OCI-LY1 (cell line): ENCODE results near the gene CCDC40.

Experiments
- H2AFZ ChIP-seq: fragments of 200-600 bp; sonication (generic), shearing (Covaris generic); 2 replicates; pipeline ENCODE4 v1.6.0; 2014; ENCODE audit warnings: antibody characterized with exemption, mild to moderate bottlenecking, low read length
- H3F3A ChIP-seq: fragments of 200-600 bp; sonication (generic), shearing (Covaris generic); 2 replicates; pipeline ENCODE4 v1.6.0; 2014; ENCODE audit warnings: mild to moderate bottlenecking, antibody characterized with exemption, low read length, moderate library complexity; ENCODE audit not compliant: insufficient read depth
- H3K27ac ChIP-seq: fragments of 200-600 bp; sonication (generic); 2 replicates; pipeline ENCODE4 v1.5.1; 2014; ENCODE audit warnings: low read length, mixed run types, mild to moderate bottlenecking, low read depth; ENCODE audit not compliant: poor library complexity, severe bottlenecking
- H3K27me3 ChIP-seq: fragments of 200-600 bp; sonication (generic); 2 replicates; pipeline ENCODE4 v1.6.0; 2014; ENCODE audit warnings: antibody characterized with exemption, mild to moderate bottlenecking, low read length, moderate library complexity; ENCODE audit not compliant: insufficient read depth
- H3K36me3 ChIP-seq: fragments of 200-600 bp; sonication (generic); 2 replicates; pipeline ENCODE4 v1.6.1; 2014; ENCODE audit warnings: mild to moderate bottlenecking, antibody characterized with exemption, low read length, moderate library complexity, mixed read lengths; ENCODE audit not compliant: insufficient read depth
- H3K4me1 ChIP-seq: fragments of 200-600 bp; sonication (generic); 2 replicates; pipeline ENCODE4 v1.5.1; 2014; ENCODE audit warnings: mild to moderate bottlenecking, low read length, moderate library complexity; ENCODE audit not compliant: insufficient read depth, severe bottlenecking
- H3K4me2 ChIP-seq: fragments of 200-600 bp; sonication (generic), shearing (Covaris generic); 2 replicates; pipeline ENCODE4 v1.6.1; 2014; ENCODE audit warnings: low read length
- H3K4me3 ChIP-seq: fragments of 200-600 bp; sonication (generic); 2 replicates; pipeline ENCODE4 v1.5.1; 2014; ENCODE audit warnings: low read length, low read depth, mild to moderate bottlenecking, mixed read lengths; ENCODE audit not compliant: poor library complexity, severe bottlenecking
- H3K79me2 ChIP-seq: fragments of 200-600 bp; shearing (Covaris generic); 2 replicates; pipeline ENCODE4 v1.6.1; 2016; ENCODE audit warnings: mixed run types, low read length, mixed read lengths; ENCODE audit not compliant: insufficient read depth
- H3K9ac ChIP-seq: fragments of 200-600 bp; sonication (generic), shearing (Covaris generic); 2 replicates; pipeline ENCODE4 v1.6.1; 2014; ENCODE audit warnings: mild to moderate bottlenecking, low read length, mixed read lengths
- H3K9me2 ChIP-seq: fragments of 200-600 bp; sonication (generic), shearing (Covaris generic); 2 replicates; pipeline ENCODE4 v1.6.1; 2014; ENCODE audit warnings: low read depth, mild to moderate bottlenecking, low read length, mixed read lengths
- H3K9me3 ChIP-seq: fragments of 200-600 bp; shearing (Covaris generic); 2 replicates; pipeline ENCODE4 v1.6.1; 2014; ENCODE audit warnings: low read length, mixed read lengths
- H4K20me1 ChIP-seq: fragments of 200-600 bp; sonication (generic), shearing (Covaris generic); 2 replicates; pipeline ENCODE4 v1.6.0; 2016; ENCODE audit warnings: mild to moderate bottlenecking, low read length; ENCODE audit not compliant: insufficient read depth
- CTCF ChIP-seq: fragments of 200-600 bp; sonication (generic), shearing (Covaris generic); IDR thresholded peaks from 2 replicates; pipeline ENCODE4 v1.5.1; 2017; ENCODE audit warnings: mild to moderate bottlenecking, antibody characterized with exemption, low read length, moderate library complexity, mixed read lengths
- EZH2 ChIP-seq: fragments of 200-600 bp; sonication (generic), shearing (Covaris generic); IDR thresholded peaks from 2 replicates; pipeline ENCODE4 v1.8.0; 2017; ENCODE audit warnings: borderline replicate concordance, mixed run types, mild to moderate bottlenecking, antibody characterized with exemption, low read length, moderate library complexity, mixed read lengths

Gene CCDC40

GRCh38 chr17:80021600-80021999 lies 14.8 kb upstream of the CCDC40 start:
- TF ChIP-seq EZH2 (no peak), CTCF (no peak)
- no peaks in the 10 kb centered on the region for H3K4me1 ChIP-seq

GRCh38 chr17:80023481-80024205 lies 12.8 kb upstream of the CCDC40 start:
- Histone ChIP-seq H3K79me2 (no peaks in the 10 kb centered on the region), H3K4me3 (no peak overlapping the region), H3K27ac (no peak overlapping the region), H3K4me1 (no peaks in the 10 kb centered on the region), H3K36me3 (no peaks in the 10 kb centered on the region), H4K20me1 (no peaks in the 10 kb centered on the region), H3K9ac (no peak overlapping the region), H3F3A (no peaks in the 10 kb centered on the region), H3K4me2 (no peak overlapping the region), H2AFZ (no peak overlapping the region), H3K27me3 (no peaks in the 10 kb centered on the region), H3K9me3 (no peaks in the 10 kb centered on the region), H3K9me2 (no peaks in the 10 kb centered on the region)
- TF ChIP-seq EZH2 (no peak), CTCF (no peak)

More at GRCh38 chr17:80021600-80021999, 14.8 kb upstream of the CCDC40 start:
- Histone ChIP-seq H3K9ac (no peak overlapping the region), H3K4me3 (no peak overlapping the region), H2AFZ (no peak overlapping the region), H3F3A (no peaks in the 10 kb centered on the region), H4K20me1 (no peaks in the 10 kb centered on the region), H3K9me3 (no peaks in the 10 kb centered on the region), H3K27ac (no peak overlapping the region), H3K27me3 (no peaks in the 10 kb centered on the region), H3K4me2 (no peak overlapping the region), H3K79me2 (no peaks in the 10 kb centered on the region), H3K36me3 (no peaks in the 10 kb centered on the region), H3K9me2 (no peaks in the 10 kb centered on the region)

GRCh38 chr17:80024206-80024972 lies 12.1 kb upstream of the CCDC40 start:
- Histone ChIP-seq H3K79me2 (no peaks in the 10 kb centered on the region), H3K27me3 (no peaks in the 10 kb centered on the region), H3K36me3 (no peaks in the 10 kb centered on the region), H3K9ac (no peak overlapping the region), H2AFZ (no peak overlapping the region), H3F3A (no peaks in the 10 kb centered on the region), H3K4me1 (no peaks in the 10 kb centered on the region), H3K9me3 (no peaks in the 10 kb centered on the region), H3K27ac (no peak overlapping the region), H3K4me3 (no peak overlapping the region), H3K4me2 (no peak overlapping the region), H4K20me1 (no peaks in the 10 kb centered on the region), H3K9me2 (no peaks in the 10 kb centered on the region)
- TF ChIP-seq CTCF = no peak
- no peak for TF ChIP-seq EZH2
